Activated T-helper 2 cell treated with anti-CD3 and anti-CD28 coated beads, Interferon-gamma antibody, Interleukin-2, Interleukin-4, amounts not matched to agents 10 μg/mL and 5 μg/mL and 100 μg/mL, durations not matched to agents 14 hours and 24 hours and 36 hours (primary cell): ENCODE results near the gene GDPD5. TPM values are rescaled to one million over a fixed set of nuclear protein-coding genes. Genes with fewer than 3 reads are reported as not detected.

ENCODE experiments used
- DNase-seq: peaks from one replicate; pipeline ENCODE4 v3.0.0; 2021; ENCODE audit warnings: low spot score
- H3K27ac Mint-ChIP-seq: one replicate; pipeline ENCODE4 v1.8.0; 2021; ENCODE audit warnings: mixed read lengths
- H3K27me3 Mint-ChIP-seq: one replicate; pipeline ENCODE4 v1.8.0; 2021; ENCODE audit warnings: low read depth, mixed read lengths
- H3K36me3 Mint-ChIP-seq: one replicate; pipeline ENCODE4 v1.8.0; 2021; ENCODE audit warnings: low read depth, mixed read lengths
- H3K4me1 Mint-ChIP-seq: one replicate; pipeline ENCODE4 v1.8.0; 2021; ENCODE audit warnings: low read depth, mixed read lengths
- H3K4me3 Mint-ChIP-seq: one replicate; pipeline ENCODE4 v1.8.0; 2021; ENCODE audit warnings: low read depth, mild to moderate bottlenecking, moderate library complexity, mixed read lengths
- H3K9me3 Mint-ChIP-seq: one replicate; pipeline ENCODE4 v1.8.0; 2021; ENCODE audit warnings: mixed read lengths
- intact Hi-C: fragments of 100-400 bp; cut with micrococcal nuclease; formaldehyde crosslinking; loops from one replicate; pipeline ENCODE4 v1.15.1; 2023
- total RNA-seq: library from RNA; stranded (reverse); gene quantifications from 2 replicates; pipeline ENCODE4 v1.2.3, GENCODE V29; 2022

GDPD5 gene
- total RNA-seq: 11.0 and 14.9 TPM in 2 replicates

GRCh38 chr11:75525433-75526191 is at the start of gene GDPD5:
TSS of gene GDPD5 (minus strand) at chr11:75525941. CDS start at chr11:75477735, 48,206 bp downstream.
- DNase-seq: peak; percentile 90
- Mint-ChIP-seq H3K9me3 (no peaks in the 10 kb centered on the region), H3K27ac (peak within 1 kb of the TSS; percentile 19), H3K4me1 (peaks cover 17% of the 10 kb centered on the region), H3K4me3 (peak within 1 kb of the TSS; percentile 78), H3K27me3 (peaks cover 11% of the 10 kb centered on the region), H3K36me3 (no peaks in the 10 kb centered on the region)
- intact Hi-C loops: no loop called here

- no peak for DNase-seq
- no peak overlapping the region for H3K27ac Mint-ChIP-seq
- H3K4me3 Mint-ChIP-seq: no peak overlapping the region
- H3K36me3 Mint-ChIP-seq: no peaks in the 10 kb centered on the region
- peaks cover 6% of the 10 kb centered on the region for H3K27me3 Mint-ChIP-seq
- intact Hi-C loops: no loop called here
- H3K9me3 Mint-ChIP-seq: no peaks in the 10 kb centered on the region
- no peaks in the 10 kb centered on the region for H3K4me1 Mint-ChIP-seq
Observed at GRCh38 chr11:75574698-75575602, 49.2 kb upstream of the GDPD5 start.

- Mint-ChIP-seq H3K27ac (no peak overlapping the region), H3K4me3 (no peak overlapping the region), H3K27me3 (no peaks in the 10 kb centered on the region), H3K9me3 (no peaks in the 10 kb centered on the region), H3K4me1 (no peaks in the 10 kb centered on the region), H3K36me3 (peaks cover 9% of the 10 kb centered on the region)
- no peak for DNase-seq
- intact Hi-C loops: no loop called here
Observed at GRCh38 chr11:75572744-75573143, 47.0 kb upstream of the GDPD5 start.

DNA sequence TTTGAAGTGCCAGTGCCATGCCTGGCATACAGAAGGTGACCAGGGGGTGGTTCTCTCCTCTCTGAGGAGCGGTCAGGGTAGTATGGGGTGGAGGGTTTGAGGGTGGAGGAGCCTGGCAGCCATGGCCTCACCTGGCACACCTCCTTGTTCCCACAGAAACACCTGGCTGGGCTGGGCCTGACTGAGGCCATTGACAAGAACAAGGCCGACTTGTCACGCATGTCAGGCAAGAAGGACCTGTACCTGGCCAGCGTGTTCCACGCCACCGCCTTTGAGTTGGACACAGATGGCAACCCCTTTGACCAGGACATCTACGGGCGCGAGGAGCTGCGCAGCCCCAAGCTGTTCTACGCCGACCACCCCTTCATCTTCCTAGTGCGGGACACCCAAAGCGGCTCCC is 45.9 kb upstream of the GDPD5 start:
- H3K36me3 Mint-ChIP-seq: peaks cover 9% of the 10 kb centered on the region

GRCh38 chr11:75570559-75571139 is 44.9 kb upstream of the GDPD5 start:
- Mint-ChIP-seq H3K36me3 (peaks cover 9% of the 10 kb centered on the region), H3K27ac (no peak overlapping the region), H3K9me3 (no peaks in the 10 kb centered on the region), H3K27me3 (no peaks in the 10 kb centered on the region), H3K4me3 (no peak overlapping the region), H3K4me1 (no peaks in the 10 kb centered on the region)
- no peak for DNase-seq
- intact Hi-C loops: no loop called here

More for the DNA sequence above, 45.9 kb upstream of the GDPD5 start:
- no peak overlapping the region for H3K4me3 Mint-ChIP-seq
- no peaks in the 10 kb centered on the region for H3K27me3 Mint-ChIP-seq
- no peak overlapping the region for H3K27ac Mint-ChIP-seq
- intact Hi-C loops: no loop called here
- H3K9me3 Mint-ChIP-seq: no peaks in the 10 kb centered on the region
- no peak for DNase-seq
- H3K4me1 Mint-ChIP-seq: no peaks in the 10 kb centered on the region

DNA sequence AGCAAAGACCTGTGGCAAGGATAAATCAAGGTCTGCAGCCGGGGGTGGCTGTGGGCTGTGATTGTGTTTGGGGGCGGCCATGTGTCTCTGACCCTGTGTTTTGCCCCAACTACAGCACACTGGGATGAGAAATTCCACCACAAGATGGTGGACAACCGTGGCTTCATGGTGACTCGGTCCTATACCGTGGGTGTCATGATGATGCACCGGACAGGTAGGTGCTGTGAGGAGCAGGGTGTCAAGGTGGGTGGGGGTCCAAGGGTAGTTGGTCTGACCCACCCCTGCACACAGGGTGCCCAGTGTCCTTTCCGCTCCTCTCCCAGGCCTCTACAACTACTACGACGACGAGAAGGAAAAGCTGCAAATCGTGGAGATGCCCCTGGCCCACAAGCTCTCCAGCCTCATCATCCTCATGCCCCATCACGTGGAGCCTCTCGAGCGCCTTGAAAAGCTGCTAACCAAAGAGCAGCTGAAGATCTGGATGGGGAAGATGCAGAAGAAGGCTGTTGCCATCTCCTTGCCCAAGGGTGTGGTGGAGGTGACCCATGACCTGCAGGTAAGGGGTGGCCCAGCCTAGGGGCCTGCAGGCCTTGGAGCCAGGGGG is 43.0 kb upstream of the GDPD5 start:
- no peak overlapping the region for H3K4me3 Mint-ChIP-seq
- H3K27ac Mint-ChIP-seq: no peak overlapping the region
- DNase-seq: no peak
- peaks cover 9% of the 10 kb centered on the region for H3K36me3 Mint-ChIP-seq
- intact Hi-C loops: no loop called here
- H3K9me3 Mint-ChIP-seq: no peaks in the 10 kb centered on the region
- no peaks in the 10 kb centered on the region for H3K27me3 Mint-ChIP-seq
- H3K4me1 Mint-ChIP-seq: peaks cover 2% of the 10 kb centered on the region

DNA sequence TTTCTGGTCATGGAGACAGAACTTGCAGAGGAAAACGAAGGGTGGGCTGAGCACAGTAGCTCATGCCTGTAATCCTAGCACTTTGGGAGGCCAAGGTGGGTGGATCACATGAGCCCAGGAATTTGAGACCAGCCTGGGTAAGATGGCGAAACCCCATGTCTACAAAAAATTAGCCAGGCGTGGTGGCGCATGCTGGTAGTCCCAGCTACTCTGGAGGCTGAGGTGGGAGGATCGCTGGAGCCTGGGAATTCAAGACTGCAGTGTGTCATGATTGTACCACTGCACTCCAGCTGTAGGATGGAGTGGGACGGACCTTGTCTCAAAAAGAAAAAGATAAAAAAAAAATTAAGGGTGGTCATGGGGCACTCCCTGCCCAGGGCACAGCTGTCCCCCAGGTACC is 42.2 kb upstream of the GDPD5 start:
- intact Hi-C loops: no loop called here
- H3K9me3 Mint-ChIP-seq: no peaks in the 10 kb centered on the region
- no peak overlapping the region for H3K4me3 Mint-ChIP-seq
- peaks cover 5% of the 10 kb centered on the region for H3K4me1 Mint-ChIP-seq
- DNase-seq: no peak
- H3K36me3 Mint-ChIP-seq: peaks cover 9% of the 10 kb centered on the region
- no peak overlapping the region for H3K27ac Mint-ChIP-seq
- H3K27me3 Mint-ChIP-seq: no peaks in the 10 kb centered on the region

- intact Hi-C loops: no loop called here
- Mint-ChIP-seq H3K27me3 (no peaks in the 10 kb centered on the region), H3K9me3 (no peaks in the 10 kb centered on the region), H3K27ac (no peak overlapping the region), H3K36me3 (peaks cover 9% of the 10 kb centered on the region), H3K4me1 (peaks cover 5% of the 10 kb centered on the region), H3K4me3 (no peak overlapping the region)
- DNase-seq: no peak
Observed at GRCh38 chr11:75566763-75567279, 41.1 kb upstream of the GDPD5 start.

GRCh38 chr11:75565916-75566762 is 40.4 kb upstream of the GDPD5 start:
- Mint-ChIP-seq H3K9me3 (no peaks in the 10 kb centered on the region), H3K27me3 (no peaks in the 10 kb centered on the region), H3K4me1 (peaks cover 10% of the 10 kb centered on the region), H3K27ac (no peak overlapping the region), H3K4me3 (no peak overlapping the region), H3K36me3 (peaks cover 9% of the 10 kb centered on the region)
- no peak for DNase-seq
- intact Hi-C loops: no loop called here

DNA sequence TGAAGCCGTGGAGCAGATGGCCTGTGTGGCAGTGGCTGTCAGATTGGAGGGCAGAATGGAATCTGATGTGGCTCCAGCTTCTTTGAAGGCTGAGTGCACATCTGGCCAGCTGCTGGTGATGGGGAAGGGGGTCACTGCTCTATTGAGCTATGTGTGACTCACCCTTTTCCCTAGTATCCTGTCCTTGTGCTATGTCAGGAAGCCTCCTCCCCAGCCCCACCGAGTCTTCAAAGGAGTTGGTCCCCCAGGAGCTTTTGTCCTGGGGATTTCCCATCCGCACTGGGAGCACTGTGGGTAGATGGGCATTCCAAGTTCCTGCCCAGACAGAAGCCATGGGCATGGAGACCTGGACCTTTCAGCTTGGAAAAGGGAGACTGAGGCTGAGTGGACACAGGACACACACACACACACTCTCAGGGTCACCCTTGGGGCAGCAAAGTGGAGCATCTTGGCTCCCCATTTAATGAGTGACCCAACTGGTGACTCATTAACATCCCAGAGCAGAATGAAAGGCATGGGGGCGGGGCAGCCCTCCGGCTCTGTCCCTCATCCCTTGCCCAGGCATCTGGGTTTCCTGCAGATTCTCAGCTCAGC is 39.6 kb upstream of the GDPD5 start:
- H3K36me3 Mint-ChIP-seq: peaks cover 9% of the 10 kb centered on the region
- DNase-seq: no peak
- no peak overlapping the region for H3K4me3 Mint-ChIP-seq
- no peak overlapping the region for H3K27ac Mint-ChIP-seq
- no peaks in the 10 kb centered on the region for H3K27me3 Mint-ChIP-seq
- intact Hi-C loops: no loop called here
- peaks cover 11% of the 10 kb centered on the region for H3K4me1 Mint-ChIP-seq
- H3K9me3 Mint-ChIP-seq: no peaks in the 10 kb centered on the region

- DNase-seq: no peak
- peaks cover 8% of the 10 kb centered on the region for H3K36me3 Mint-ChIP-seq
- peaks cover 11% of the 10 kb centered on the region for H3K4me1 Mint-ChIP-seq
- no peaks in the 10 kb centered on the region for H3K27me3 Mint-ChIP-seq
- intact Hi-C loops: no loop called here
- no peaks in the 10 kb centered on the region for H3K9me3 Mint-ChIP-seq
- H3K4me3 Mint-ChIP-seq: peak overlapping the region; percentile 91
- H3K27ac Mint-ChIP-seq: peak overlapping the region; percentile 24
Observed at GRCh38 chr11:75563978-75564552, 38.3 kb upstream of the GDPD5 start.
